Hematopoietic multipotent progenitor cell (in vitro differentiated cells): Measurements from ENCODE around the gene RAB38. TPM values are rescaled to one million over a fixed set of nuclear protein-coding genes. Genes with fewer than 3 reads are reported as not detected.

Experiments used
- DNase-seq, 3 donors: peaks; one replicate each; pipeline ENCODE4 v3.0.0-alpha.2; 2011 to 2015; ENCODE audit warnings: low read depth in 2 of 3, low spot score in 2 of 3
- total RNA-seq: library from RNA; depleted of rRNA; stranded (reverse); fragments of >200 nt; gene quantifications from one replicate; pipeline ENCODE4 v1.2.3, GENCODE V29; 2012

The RAB38 gene
- total RNA-seq, 1 donor, result 10.2 TPM

GRCh38 chr11:88171982-88172381 lies 3.3 kb downstream of the RAB38 start:
- no peak for DNase-seq

GRCh38 chr11:88170673-88171072 lies 4.6 kb downstream of the RAB38 start:
- no peak for DNase-seq

GRCh38 chr11:88169881-88170280 lies 5.4 kb downstream of the RAB38 start:
- DNase-seq, result no peak

GRCh38 chr11:88169471-88169870 lies 5.8 kb downstream of the RAB38 start:
- no peak for DNase-seq

GRCh38 chr11:88167853-88168252 lies 7.4 kb downstream of the RAB38 start:
- no peak for DNase-seq

- DNase-seq, result no peak
These were observed 10.2 kb downstream of the RAB38 start for GRCh38 chr11:88164806-88165585.

- no peak for DNase-seq
These were observed 10.9 kb downstream of the RAB38 start for GRCh38 chr11:88164320-88164719.

GRCh38 chr11:88158081-88158480 lies 17.2 kb downstream of the RAB38 start:
- no peak for DNase-seq

- DNase-seq, result no peak
These were observed 17.9 kb downstream of the RAB38 start for GRCh38 chr11:88157370-88157769.

- DNase-seq, result no peak
These were observed 22.9 kb downstream of the RAB38 start for GRCh38 chr11:88152381-88152780.

GRCh38 chr11:88151709-88152265 lies 23.5 kb downstream of the RAB38 start:
- DNase-seq, result no peak

- DNase-seq, result no peak
These were observed 29.1 kb downstream of the RAB38 start for GRCh38 chr11:88146106-88146505.

- no peak for DNase-seq
These were observed 35.4 kb downstream of the RAB38 start for GRCh38 chr11:88139865-88140264.

GRCh38 chr11:88131764-88132470 lies 43.3 kb downstream of the RAB38 start:
- DNase-seq, result no peak

- no peak for DNase-seq
These were observed 52.3 kb downstream of the RAB38 start for GRCh38 chr11:88122956-88123355.

- no peak for DNase-seq
These were observed 55.7 kb downstream of the RAB38 start for GRCh38 chr11:88119561-88119960.

GRCh38 chr11:88117281-88117858 lies 57.9 kb downstream of the RAB38 start:
- DNase-seq, result no peak

- DNase-seq, result no peak
These were observed 59.2 kb downstream of the RAB38 start for GRCh38 chr11:88115828-88116755.

- no peak for DNase-seq
These were observed 60.7 kb downstream of the RAB38 start for GRCh38 chr11:88114486-88115045.

GRCh38 chr11:88106666-88107065 lies 68.6 kb downstream of the RAB38 start:
- DNase-seq, result no peak
